Pancreas (tissue), 10 donors: Measurements from ENCODE around the gene SKAP1. TPM values are rescaled to one million over a fixed set of nuclear protein-coding genes. Genes with fewer than 3 reads are reported as not detected.

Source experiments
- ATAC-seq, 4 donors: fragments of 200-7000 bp; cut with Tn5 transposase; one replicate each; pipeline versions ENCODE4 v1.8.0 to v1.9.1; 2020; ENCODE audit warnings: mild to moderate bottlenecking in 4 of 4, moderate library complexity in 4 of 4
- DNase-seq, 6 donors: peaks; one replicate each; pipeline ENCODE4 v3.0.0-alpha.2; 2020
- FAIRE-seq: peaks from 2 replicates; lab custom pipeline; 2012; peaks lifted over from hg19 to GRCh38; lab: Jason Lieb, UNC
- H3K27ac ChIP-seq, 4 donors: fragments of 200-600 bp; sonication (generic); 1 replicate in 3 of 4; 2 replicates in 1 of 4; pipeline versions ENCODE4 v1.5.0 to v1.8.0; 2020
- H3K27me3 ChIP-seq, 4 donors: fragments of 200-600 bp; one replicate each; pipeline ENCODE4 v1.8.0; 2021
- H3K36me3 ChIP-seq, 3 donors: fragments of 200-600 bp; sonication (generic) in 1 of 3; one replicate each; pipeline versions ENCODE4 v1.5.0 to v1.8.0; 2020 to 2021
- H3K4me1 ChIP-seq, 3 donors: fragments of 200-600 bp; one replicate each; pipeline ENCODE4 v1.8.0; 2021
- H3K4me3 ChIP-seq, 4 donors: fragments of 200-600 bp; sonication (generic) in 2 of 4; one replicate each; pipeline versions ENCODE4 v1.5.0 to v1.8.0; 2020 to 2021
- H3K9me3 ChIP-seq, 4 donors: fragments of 200-600 bp; one replicate each; pipeline ENCODE4 v1.8.0; 2021
- WGBS, 2 donors: extraction: QIAGEN DNeasy Blood & Tissue Kit; methylation state at CpG; one replicate each; pipeline ENCODE4 v1.1.7; 2013; 5-methylcytosine and 5-hydroxymethylcytosine counted together
- intact Hi-C, 3 donors: fragments of 100-400 bp; cut with DNase I; formaldehyde crosslinking; loops; one replicate each; pipeline versions ENCODE4 v1.11.1 to v1.14.2; 2022
- polyA plus RNA-seq, 2 donors: library from polyadenylated mRNA; stranded (reverse); fragments of 200-250 nt; gene quantifications; one replicate each; pipeline ENCODE4 v1.2.3, GENCODE V29; 2013
- total RNA-seq, 6 donors: library from RNA; stranded (reverse); fragmentation: NEBNext Ultra II Directional in 4 of 6; extraction: Animal tissue kit (Norgen Biotek cat#: 25700) in 4 of 6; gene quantifications; one replicate each; pipeline versions ENCODE4 v1.2.1 to v1.2.4, GENCODE V29; 2021 to 2023
- TF ChIP-seq, protein P1 (sequence below), 4 donors: fragments of 200-600 bp; sonication (generic) in 3 of 4; IDR thresholded peaks; one replicate each; pipeline versions ENCODE4 v1.5.0 to v1.8.0; 2021; ENCODE audit warnings: antibody characterized with exemption in 4 of 4
- donor health status: healthy with polysubstance abuse.
- donor health status: DM: no; HTN: no; CAD: no; lungs with moderate emphysema.
- donor health status: DM: no; HTN: no; CAD: no.
- donor health status: control.
- donor health status: control.
- donor health status: Bipolar disorder and iron deficiency.
- donor health status: DM: yes; HTN: yes; CAD: no.
- donor health status: DM: no; HTN: no; CAD: no.
- donor health status: DM: no; HTN: no; CAD: no.
- donor health status: DM: yes; HTN: yes; CAD: no.

Gene SKAP1
- total and polyA plus RNA-seq, 8 donors, result 0.92 to 5.2 (median 3.0) TPM

DNA sequence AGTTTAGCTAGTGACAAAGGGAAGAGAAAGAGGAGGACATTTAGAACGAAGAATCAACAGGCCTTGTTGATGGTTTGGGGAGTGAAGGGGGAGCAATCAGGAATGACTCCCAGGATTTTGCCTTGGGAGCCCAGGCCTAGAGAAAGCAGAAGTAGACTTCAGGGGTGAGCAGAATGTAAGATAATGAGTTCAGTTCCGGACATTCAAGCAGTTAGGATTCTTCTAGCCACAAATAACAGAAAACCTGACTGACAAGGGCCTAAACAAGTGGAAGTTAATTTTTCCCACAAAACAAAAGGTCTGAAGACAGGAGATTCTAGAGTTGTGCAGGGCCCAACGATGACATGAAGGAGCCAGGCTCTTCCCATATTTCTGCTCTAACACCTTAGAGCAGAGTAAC, 45.9 kb downstream of the SKAP1 start:
- DNase-seq, result no peak
- WGBS, 2 donors, result 93 to 94% methylated on average over 3 of the region's 3 CpGs
- Histone ChIP-seq H3K27me3 (peaks cover 0 to 11% (median 0%) of the 10 kb centered on the region in 4 donors), H3K36me3 (no peaks in the 10 kb centered on the region), H3K9me3 (no peaks in the 10 kb centered on the region), H3K4me3 (no peak overlapping the region), H3K27ac (no peak overlapping the region), H3K4me1 (no peaks in the 10 kb centered on the region)
- ATAC-seq, result no peak
- intact Hi-C loops, result no loop called here
- TF ChIP-seq, protein P1, sequence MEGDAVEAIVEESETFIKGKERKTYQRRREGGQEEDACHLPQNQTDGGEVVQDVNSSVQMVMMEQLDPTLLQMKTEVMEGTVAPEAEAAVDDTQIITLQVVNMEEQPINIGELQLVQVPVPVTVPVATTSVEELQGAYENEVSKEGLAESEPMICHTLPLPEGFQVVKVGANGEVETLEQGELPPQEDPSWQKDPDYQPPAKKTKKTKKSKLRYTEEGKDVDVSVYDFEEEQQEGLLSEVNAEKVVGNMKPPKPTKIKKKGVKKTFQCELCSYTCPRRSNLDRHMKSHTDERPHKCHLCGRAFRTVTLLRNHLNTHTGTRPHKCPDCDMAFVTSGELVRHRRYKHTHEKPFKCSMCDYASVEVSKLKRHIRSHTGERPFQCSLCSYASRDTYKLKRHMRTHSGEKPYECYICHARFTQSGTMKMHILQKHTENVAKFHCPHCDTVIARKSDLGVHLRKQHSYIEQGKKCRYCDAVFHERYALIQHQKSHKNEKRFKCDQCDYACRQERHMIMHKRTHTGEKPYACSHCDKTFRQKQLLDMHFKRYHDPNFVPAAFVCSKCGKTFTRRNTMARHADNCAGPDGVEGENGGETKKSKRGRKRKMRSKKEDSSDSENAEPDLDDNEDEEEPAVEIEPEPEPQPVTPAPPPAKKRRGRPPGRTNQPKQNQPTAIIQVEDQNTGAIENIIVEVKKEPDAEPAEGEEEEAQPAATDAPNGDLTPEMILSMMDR (IDR thresholded peaks at IDR 0.05), result no peak
- no peak for FAIRE-seq

DNA sequence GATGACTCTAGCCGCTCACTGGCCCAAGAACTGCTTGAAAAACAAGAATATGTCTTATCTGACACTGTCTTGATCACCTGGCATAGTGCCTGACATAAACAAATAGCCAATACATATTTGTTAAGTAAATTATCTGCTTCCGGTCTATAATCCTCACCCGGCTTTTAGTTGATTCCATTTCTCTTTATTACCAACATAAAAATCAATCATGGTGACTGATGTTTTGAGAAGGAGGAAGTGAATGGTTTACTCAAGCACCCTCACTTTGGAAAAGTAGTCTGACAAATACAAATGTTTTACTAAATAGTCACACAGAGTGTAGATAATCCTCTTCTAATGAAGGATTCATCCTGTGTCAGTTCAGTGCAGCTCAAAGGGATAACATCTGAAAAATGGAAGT, 47.0 kb downstream of the SKAP1 start:
- TF ChIP-seq, protein P1 (IDR thresholded peaks at IDR 0.05), result no peak
- 22 to 28% methylated on average over 3 of the region's 3 CpGs for WGBS, 2 donors
- no peak overlapping the region for H3K27ac ChIP-seq
- H3K4me1 ChIP-seq, result no peaks in the 10 kb centered on the region
- no peak overlapping the region for H3K4me3 ChIP-seq
- peaks cover 0 to 11% (median 0%) of the 10 kb centered on the region in 4 donors for H3K27me3 ChIP-seq
- intact Hi-C loops, result no loop called here
- FAIRE-seq (no peak), DNase-seq (no peak), ATAC-seq (no peak)
- H3K9me3 ChIP-seq, result no peaks in the 10 kb centered on the region
- no peaks in the 10 kb centered on the region for H3K36me3 ChIP-seq

DNA sequence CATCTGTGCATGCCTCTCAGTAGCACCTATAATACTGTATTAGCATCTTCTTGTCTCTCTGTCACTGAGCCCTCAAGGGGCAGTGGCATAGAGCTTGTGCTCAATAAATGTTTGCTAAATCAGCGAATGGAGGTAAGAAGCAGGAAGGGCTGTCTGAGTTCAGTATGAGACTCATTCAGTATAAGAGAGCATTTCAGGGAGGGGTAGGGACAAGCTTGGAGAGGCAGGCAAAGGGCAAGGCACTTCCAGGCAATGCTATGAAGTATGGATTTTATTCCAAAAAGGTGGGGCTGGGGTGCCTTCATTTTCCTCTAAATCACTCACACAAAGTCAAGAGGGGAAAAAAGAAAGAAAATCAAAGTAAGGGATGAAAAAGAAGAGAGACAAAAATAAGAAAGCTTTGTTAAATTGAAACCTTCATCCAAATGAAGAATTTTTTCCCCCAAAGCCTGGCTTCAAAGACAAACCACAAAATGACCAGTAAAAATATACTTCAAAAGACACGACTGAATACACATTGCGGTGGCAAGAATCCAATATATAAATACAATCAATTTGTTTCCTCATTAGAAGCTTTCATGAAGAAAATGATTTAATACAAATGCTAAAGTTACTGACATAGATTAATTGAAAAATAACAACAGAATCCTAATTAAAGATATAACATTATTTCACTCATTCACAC, 51.2 kb downstream of the SKAP1 start:
- intact Hi-C loops, result no loop called here
- ATAC-seq, result no peak
- H3K4me3 ChIP-seq, result no peak overlapping the region
- no peaks in the 10 kb centered on the region for H3K36me3 ChIP-seq
- no peaks in the 10 kb centered on the region for H3K9me3 ChIP-seq
- no peak overlapping the region for H3K27ac ChIP-seq
- WGBS, 2 donors, result 65 to 71% methylated on average over 3 of the region's 3 CpGs
- H3K27me3 ChIP-seq, result peaks cover 0 to 6% (median 0%) of the 10 kb centered on the region in 4 donors
- no peak for DNase-seq
- no peaks in the 10 kb centered on the region for H3K4me1 ChIP-seq
- TF ChIP-seq, protein P1 (IDR thresholded peaks at IDR 0.05), result no peak
- FAIRE-seq, result no peak

DNA sequence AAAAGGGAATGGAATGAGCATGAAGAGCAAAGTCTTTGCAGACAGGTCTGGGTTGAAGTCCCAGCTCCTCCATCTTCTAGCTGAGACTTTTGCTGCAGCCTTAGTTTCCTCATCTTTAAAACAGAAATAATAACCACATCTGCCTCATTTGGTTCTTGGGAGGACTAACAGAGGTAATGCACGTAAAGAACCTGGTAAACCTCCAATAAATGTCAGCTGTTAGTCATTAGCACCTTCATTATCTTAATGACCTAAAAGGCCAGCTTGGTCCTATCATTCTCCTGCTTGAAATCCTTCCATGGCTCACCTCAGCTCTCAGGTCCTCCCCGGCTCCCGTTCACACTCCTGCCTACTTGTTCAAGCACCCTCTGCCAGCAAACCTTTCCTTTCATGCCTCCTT, 51.8 kb downstream of the SKAP1 start:
- DNase-seq (no peak), FAIRE-seq (no peak), ATAC-seq (no peak)
- no peaks in the 10 kb centered on the region for H3K4me1 ChIP-seq
- WGBS, 2 donors, result 61% methylated on average over 3 of the region's 3 CpGs
- no peaks in the 10 kb centered on the region for H3K9me3 ChIP-seq
- H3K36me3 ChIP-seq, result no peaks in the 10 kb centered on the region
- intact Hi-C loops, result no loop called here
- peaks cover 0 to 6% (median 0%) of the 10 kb centered on the region in 4 donors for H3K27me3 ChIP-seq
- TF ChIP-seq, protein P1 (IDR thresholded peaks at IDR 0.05), result no peak
- no peak overlapping the region for H3K27ac ChIP-seq
- no peak overlapping the region for H3K4me3 ChIP-seq

DNA sequence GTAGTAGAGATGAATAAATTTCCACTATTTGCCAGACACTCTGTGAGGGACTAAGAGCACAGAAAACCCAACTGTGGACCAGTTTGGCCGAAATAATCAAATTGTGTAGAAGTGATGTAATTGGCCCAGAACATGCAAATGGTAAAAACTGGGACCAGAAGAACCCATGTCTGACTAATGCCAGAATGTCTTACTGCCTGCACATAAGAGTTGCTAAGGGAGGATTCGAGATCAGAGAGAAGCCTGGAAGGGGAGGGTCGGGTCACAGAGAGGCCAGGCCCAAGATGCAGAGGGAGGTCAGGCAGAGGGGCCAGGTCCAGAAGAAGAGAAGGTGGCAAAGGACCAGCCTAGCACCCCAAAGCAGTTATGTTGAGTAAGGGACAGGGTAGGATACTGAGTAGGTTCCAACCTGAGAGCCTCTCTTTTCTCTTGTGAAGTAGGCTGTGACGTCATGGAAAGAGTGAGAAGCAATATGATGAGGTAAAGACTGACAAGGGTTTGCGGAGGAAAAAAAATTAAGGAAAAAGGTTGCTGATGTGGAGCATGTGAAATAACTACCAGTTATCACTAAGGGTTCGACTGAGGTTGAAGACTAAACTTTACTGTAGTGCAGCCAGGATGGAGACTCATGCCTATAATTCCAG, 53.2 kb downstream of the SKAP1 start:
- no peak for ATAC-seq
- H3K27ac ChIP-seq, result no peak overlapping the region
- no peaks in the 10 kb centered on the region for H3K9me3 ChIP-seq
- no peak overlapping the region for H3K4me3 ChIP-seq
- TF ChIP-seq, protein P1 (IDR thresholded peaks at IDR 0.05), result no peak
- no peak for FAIRE-seq
- no peaks in the 10 kb centered on the region for H3K4me1 ChIP-seq
- peaks cover 0 to 6% (median 0%) of the 10 kb centered on the region in 4 donors for H3K27me3 ChIP-seq
- WGBS, 2 donors, result 60 to 70% methylated on average over 6 of the region's 6 CpGs
- DNase-seq, result no peak
- intact Hi-C loops, result no loop called here
- H3K36me3 ChIP-seq, result no peaks in the 10 kb centered on the region
